HFF-Myc (cell line): ENCODE measurements around the gene DCAF15.

Experiments
- DNase-seq: peaks from one replicate; pipeline ENCODE4 v3.0.0-alpha.2; 2011; ENCODE audit warnings: low read depth; ENCODE audit errors: extremely low read depth
- H3K4me3 ChIP-seq: replicated peaks from 2 replicates; pipeline ENCODE4 v1.5.1; 2011; ENCODE audit warnings: low read depth, mild to moderate bottlenecking, control low read depth, low read length
- TF ChIP-seq, protein P1 (sequence below): IDR thresholded peaks from 2 replicates; pipeline ENCODE4 v1.5.1; 2012; ENCODE audit warnings: mild to moderate bottlenecking, low read depth, low read length, control low read depth; ENCODE audit errors: missing control alignments

The DCAF15 gene

DNA sequence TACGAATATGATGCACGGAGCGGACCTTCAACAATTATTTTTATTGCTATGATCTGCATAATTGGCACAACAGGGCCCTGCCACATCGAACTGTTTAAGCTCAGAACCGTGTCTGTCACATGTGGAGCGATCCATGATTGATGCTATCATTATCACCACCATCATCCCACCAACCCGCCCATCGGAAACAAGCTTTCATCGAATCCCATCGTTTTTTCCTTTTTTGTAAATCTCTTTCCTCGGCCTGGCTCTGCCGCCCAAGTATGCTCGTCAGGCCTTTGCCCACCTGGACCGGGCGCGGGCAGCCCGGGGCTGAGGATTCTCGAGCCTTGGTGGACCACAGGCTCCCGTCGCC, 533 bp upstream of the DCAF15 start:
- TF ChIP-seq, protein P1, sequence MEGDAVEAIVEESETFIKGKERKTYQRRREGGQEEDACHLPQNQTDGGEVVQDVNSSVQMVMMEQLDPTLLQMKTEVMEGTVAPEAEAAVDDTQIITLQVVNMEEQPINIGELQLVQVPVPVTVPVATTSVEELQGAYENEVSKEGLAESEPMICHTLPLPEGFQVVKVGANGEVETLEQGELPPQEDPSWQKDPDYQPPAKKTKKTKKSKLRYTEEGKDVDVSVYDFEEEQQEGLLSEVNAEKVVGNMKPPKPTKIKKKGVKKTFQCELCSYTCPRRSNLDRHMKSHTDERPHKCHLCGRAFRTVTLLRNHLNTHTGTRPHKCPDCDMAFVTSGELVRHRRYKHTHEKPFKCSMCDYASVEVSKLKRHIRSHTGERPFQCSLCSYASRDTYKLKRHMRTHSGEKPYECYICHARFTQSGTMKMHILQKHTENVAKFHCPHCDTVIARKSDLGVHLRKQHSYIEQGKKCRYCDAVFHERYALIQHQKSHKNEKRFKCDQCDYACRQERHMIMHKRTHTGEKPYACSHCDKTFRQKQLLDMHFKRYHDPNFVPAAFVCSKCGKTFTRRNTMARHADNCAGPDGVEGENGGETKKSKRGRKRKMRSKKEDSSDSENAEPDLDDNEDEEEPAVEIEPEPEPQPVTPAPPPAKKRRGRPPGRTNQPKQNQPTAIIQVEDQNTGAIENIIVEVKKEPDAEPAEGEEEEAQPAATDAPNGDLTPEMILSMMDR = no peak
- no peak for DNase-seq
- peak overlapping the region; percentile 85 for H3K4me3 ChIP-seq

DNA sequence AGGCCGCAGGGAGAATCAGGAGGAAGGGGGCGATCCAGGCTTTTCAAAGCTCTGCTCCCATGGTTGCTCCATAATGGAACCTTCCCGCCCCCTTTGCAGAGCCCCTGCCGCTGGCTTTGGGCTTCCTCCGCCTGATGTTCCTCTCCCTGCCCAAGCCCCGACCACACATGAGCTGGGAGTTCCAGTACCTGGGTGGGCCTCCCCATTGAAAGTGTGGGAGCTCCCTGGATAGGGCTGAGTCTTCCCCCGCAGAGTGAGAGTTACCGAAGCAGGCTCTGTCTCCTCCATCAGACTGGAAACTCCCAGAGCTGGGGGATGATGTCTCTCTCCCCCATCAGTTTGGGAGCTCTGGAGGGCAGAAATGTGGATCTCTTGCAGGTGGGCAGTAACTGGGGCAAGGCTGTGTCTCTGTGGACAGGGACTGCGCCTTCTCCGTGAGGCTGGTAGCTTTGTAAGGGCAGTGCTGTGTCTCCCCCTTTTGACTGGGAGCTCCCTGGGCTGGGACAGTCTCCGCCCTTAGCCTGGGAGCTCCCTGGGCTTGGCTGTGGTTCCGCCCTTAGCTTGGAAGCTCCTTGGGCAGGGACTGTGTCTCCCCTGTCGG, 722 bp downstream of the DCAF15 start:
- TF ChIP-seq, protein P1 = peak; percentile 22
- H3K4me3 ChIP-seq = peak overlapping the region; percentile 85
- DNase-seq = no peak

DNA sequence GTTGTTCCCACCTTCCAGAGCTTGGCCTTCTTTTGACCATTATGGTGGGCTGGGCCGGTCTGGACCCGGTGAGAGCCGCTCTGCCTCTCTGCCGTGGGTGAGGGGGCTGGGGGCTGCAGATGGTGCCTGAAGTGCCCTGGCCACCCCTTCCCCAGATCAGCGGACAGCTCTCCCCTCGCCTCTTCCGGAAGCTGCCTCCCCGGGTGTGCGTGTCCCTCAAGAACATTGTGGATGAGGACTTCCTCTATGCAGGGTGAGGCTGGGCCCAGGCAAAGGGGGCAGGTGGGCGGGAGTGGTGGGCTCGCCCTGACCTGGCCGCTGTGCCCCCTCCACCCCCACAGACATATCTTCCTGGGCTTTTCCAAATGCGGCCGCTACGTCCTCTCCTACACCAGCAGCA, 1.9 kb downstream of the DCAF15 start:
- no peak for DNase-seq
- no peak overlapping the region for H3K4me3 ChIP-seq
- TF ChIP-seq, protein P1 = no peak

DNA sequence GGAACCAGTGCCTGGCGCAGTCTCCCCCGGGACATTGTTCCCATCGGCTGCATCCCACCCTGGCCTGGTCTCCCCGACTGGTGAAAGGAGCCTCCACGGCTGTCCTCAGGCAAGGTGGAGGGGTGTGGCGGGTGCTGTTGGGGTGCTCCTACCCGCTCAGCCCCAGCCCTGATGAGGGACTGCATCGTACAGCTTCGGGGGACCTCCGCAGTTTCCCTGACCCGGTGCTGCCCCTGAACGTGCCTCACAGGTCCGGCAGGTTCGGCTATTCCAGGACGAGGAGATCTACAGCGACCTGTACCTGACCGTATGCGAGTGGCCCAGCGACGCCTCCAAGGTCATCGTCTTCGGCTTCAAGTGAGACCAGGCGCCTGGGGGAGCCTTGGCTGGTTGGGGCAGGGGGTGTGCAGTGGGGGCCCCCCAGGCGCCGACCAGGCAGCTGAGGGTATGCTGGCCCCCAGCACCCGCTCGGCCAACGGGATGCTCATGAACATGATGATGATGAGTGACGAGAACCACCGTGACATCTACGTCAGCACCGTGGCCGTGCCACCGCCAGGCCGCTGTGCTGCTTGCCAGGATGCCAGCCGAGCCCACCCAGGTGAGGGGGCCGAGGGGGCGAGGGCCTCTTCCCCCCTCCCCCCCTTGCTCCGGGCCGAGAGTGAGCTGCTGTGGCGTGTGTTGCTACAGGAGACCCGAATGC, 3.5 kb downstream of the DCAF15 start:
- TF ChIP-seq, protein P1 = no peak
- H3K4me3 ChIP-seq = no peak overlapping the region
- no peak for DNase-seq

DNA sequence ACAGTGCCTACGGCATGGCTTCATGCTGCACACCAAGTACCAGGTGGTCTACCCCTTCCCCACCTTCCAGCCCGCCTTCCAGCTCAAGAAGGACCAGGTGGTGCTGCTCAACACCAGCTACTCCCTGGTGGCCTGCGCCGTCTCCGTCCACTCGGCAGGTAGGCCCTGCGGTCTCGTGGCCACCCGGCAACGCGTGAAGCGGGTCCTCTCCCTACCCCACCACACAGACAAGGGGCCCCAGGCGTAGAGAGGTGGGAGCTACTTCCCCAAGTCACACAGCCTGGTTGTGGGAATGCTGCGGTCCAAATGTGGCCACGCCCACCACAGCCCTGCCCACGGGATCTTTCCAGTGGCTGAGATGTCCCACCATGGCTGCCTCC, 4.0 kb downstream of the DCAF15 start:
- DNase-seq = no peak
- no peak overlapping the region for H3K4me3 ChIP-seq
- TF ChIP-seq, protein P1 = no peak

DNA sequence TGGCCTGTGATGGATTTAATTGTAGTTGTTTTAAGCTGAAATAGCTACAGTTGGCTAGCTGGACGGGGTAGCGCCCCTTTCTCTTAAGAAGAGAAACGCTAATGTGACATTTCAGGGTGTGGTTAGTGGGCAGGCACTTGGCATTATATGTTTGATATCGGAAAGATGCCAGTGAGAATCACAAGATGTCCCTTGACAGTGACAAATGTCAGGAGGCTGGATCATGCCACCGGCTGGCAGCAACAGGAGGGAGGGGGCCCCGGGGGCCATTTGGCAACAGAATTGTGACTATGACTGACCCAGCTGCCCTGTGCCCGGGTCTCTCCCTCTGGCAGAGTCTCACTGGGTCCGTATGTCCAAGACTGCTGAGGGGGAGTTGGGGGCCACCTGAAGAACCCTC, 4.7 kb downstream of the DCAF15 start:
- TF ChIP-seq, protein P1 = no peak
- no peak overlapping the region for H3K4me3 ChIP-seq
- DNase-seq = no peak
